Measurements from ENCODE around the gene NLRC4.
"Not testable (repeated sequence)": the region's sequence is repeated elsewhere in the genome, so short reads cannot be mapped to it uniquely, and the experiment has no call there.

Gene NLRC4

GRCh38 chr2:32264422-32265105, at the start of gene NLRC4:
Gene NLRC4, minus strand, starts transcription at chr2:32264886. Its CDS starts 8,111 bp downstream, at chr2:32256775.
- Mint-ChIP-seq H3K27ac (peak within 1 kb of the TSS; percentile 95), H3K4me3 (peak within 1 kb of the TSS; percentile 78 to 80), H3K36me3 (no peaks in the 10 kb centered on the region), H3K4me1 (peaks cover 16 to 35% of the 10 kb centered on the region in 2 donors), H3K27me3 (no peaks in the 10 kb centered on the region), H3K9me3 (no peaks in the 10 kb centered on the region)
- no peak for DNase-seq
- ATAC-seq (replicated peaks), result peak; percentile 98

GRCh38 chr2:32310577-32310976, 45.9 kb upstream of the NLRC4 start:
- no peaks in the 10 kb centered on the region for H3K36me3 Mint-ChIP-seq
- no peak overlapping the region for H3K27ac Mint-ChIP-seq
- no peaks in the 10 kb centered on the region for H3K27me3 Mint-ChIP-seq
- no peak for ATAC-seq (replicated peaks)
- DNase-seq, result no peak
- no peak overlapping the region for H3K4me3 Mint-ChIP-seq
- H3K9me3 Mint-ChIP-seq, result no peaks in the 10 kb centered on the region
- H3K4me1 Mint-ChIP-seq, result no peaks in the 10 kb centered on the region

- peaks cover 19% of the 10 kb centered on the region in 2 donors for H3K36me3 Mint-ChIP-seq
- not testable (repeated sequence) for H3K27me3 Mint-ChIP-seq; DNase-seq; H3K9me3 Mint-ChIP-seq; ATAC-seq (replicated peaks); H3K4me3 Mint-ChIP-seq; H3K27ac Mint-ChIP-seq; H3K4me1 Mint-ChIP-seq
Measured at GRCh38 chr2:32293966-32294562, 29.4 kb upstream of the NLRC4 start.

GRCh38 chr2:32293493-32293892, 28.8 kb upstream of the NLRC4 start:
- not testable (repeated sequence) for H3K4me1 Mint-ChIP-seq; H3K27me3 Mint-ChIP-seq; H3K27ac Mint-ChIP-seq; DNase-seq; H3K9me3 Mint-ChIP-seq; ATAC-seq (replicated peaks); H3K4me3 Mint-ChIP-seq
- H3K36me3 Mint-ChIP-seq, result peaks cover 19% of the 10 kb centered on the region in 2 donors

- ATAC-seq (replicated peaks) (no peak), DNase-seq (no peak)
- H3K4me3 Mint-ChIP-seq, result no peak overlapping the region
- no peaks in the 10 kb centered on the region for H3K27me3 Mint-ChIP-seq
- peaks cover 6 to 13% of the 10 kb centered on the region in 2 donors for H3K4me1 Mint-ChIP-seq
- peaks cover 15 to 17% of the 10 kb centered on the region in 2 donors for H3K36me3 Mint-ChIP-seq
- H3K9me3 Mint-ChIP-seq, result no peaks in the 10 kb centered on the region
- H3K27ac Mint-ChIP-seq, result no peak overlapping the region
Measured at GRCh38 chr2:32291746-32292145, 27.1 kb upstream of the NLRC4 start.

- no peak for DNase-seq
- ATAC-seq (replicated peaks), result no peak
- H3K4me1 Mint-ChIP-seq, result peaks cover 5 to 17% of the 10 kb centered on the region in 2 donors
- no peaks in the 10 kb centered on the region for H3K27me3 Mint-ChIP-seq
- no peak overlapping the region for H3K4me3 Mint-ChIP-seq
- no peaks in the 10 kb centered on the region for H3K9me3 Mint-ChIP-seq
- H3K36me3 Mint-ChIP-seq, result peaks cover 12 to 13% of the 10 kb centered on the region in 2 donors
- H3K27ac Mint-ChIP-seq, result no peak overlapping the region
Measured at GRCh38 chr2:32290000-32290339, 25.3 kb upstream of the NLRC4 start.

- Mint-ChIP-seq H3K4me3 (no peak overlapping the region), H3K27me3 (no peaks in the 10 kb centered on the region), H3K36me3 (peaks cover 14 to 18% of the 10 kb centered on the region in 2 donors), H3K9me3 (no peaks in the 10 kb centered on the region), H3K4me1 (peaks cover 11 to 23% of the 10 kb centered on the region in 2 donors), H3K27ac (peak overlapping the region; percentile 47)
- no peak for DNase-seq
- ATAC-seq (replicated peaks), result no peak
Measured at GRCh38 chr2:32289165-32289999, 24.7 kb upstream of the NLRC4 start.

GRCh38 chr2:32284321-32284720, 19.6 kb upstream of the NLRC4 start:
- Mint-ChIP-seq H3K9me3 (no peaks in the 10 kb centered on the region), H3K27ac (no peak overlapping the region), H3K36me3 (peaks cover 20 to 26% of the 10 kb centered on the region in 2 donors), H3K27me3 (no peaks in the 10 kb centered on the region), H3K4me3 (no peak overlapping the region), H3K4me1 (peaks cover 16 to 33% of the 10 kb centered on the region in 2 donors)
- DNase-seq (no peak), ATAC-seq (replicated peaks) (peak; percentile 82 to 91)

- Mint-ChIP-seq H3K27ac (peak overlapping the region; percentile 97), H3K9me3 (no peaks in the 10 kb centered on the region), H3K4me3 (peak overlapping the region; percentile 90 to 96), H3K4me1 (peaks cover 7 to 16% of the 10 kb centered on the region in 2 donors), H3K27me3 (peaks cover 0 to 7% of the 10 kb centered on the region in 2 donors), H3K36me3 (peaks cover 11 to 13% of the 10 kb centered on the region in 2 donors)
- no peak for DNase-seq
- no peak for ATAC-seq (replicated peaks)
Measured at GRCh38 chr2:32278478-32278853, 13.8 kb upstream of the NLRC4 start.

- Mint-ChIP-seq H3K36me3 (peaks cover 6 to 9% of the 10 kb centered on the region in 2 donors), H3K27me3 (peaks cover 0 to 7% of the 10 kb centered on the region in 2 donors), H3K4me1 (peaks cover 4 to 11% of the 10 kb centered on the region in 2 donors), H3K4me3 (peak within 1 kb of the TSS; percentile 90 to 96), H3K27ac (peak within 1 kb of the TSS; percentile 97), H3K9me3 (no peaks in the 10 kb centered on the region)
- ATAC-seq (replicated peaks) (peak; percentile 98 to 99), DNase-seq (peak; percentile 88)
Measured at GRCh38 chr2:32277674-32278477, 13.2 kb upstream of the NLRC4 start, which contains the start of gene YIPF4. Gene YIPF4, plus strand, starts transcription at chr2:32277904. Its CDS starts 252 bp downstream, at chr2:32278156.

- Mint-ChIP-seq H3K4me1 (peaks cover 4 to 11% of the 10 kb centered on the region in 2 donors), H3K36me3 (peaks cover 6 to 8% of the 10 kb centered on the region in 2 donors), H3K9me3 (no peaks in the 10 kb centered on the region), H3K27ac (peak overlapping the region; percentile 97), H3K4me3 (peak overlapping the region; percentile 90 to 96), H3K27me3 (peaks cover 0 to 7% of the 10 kb centered on the region in 2 donors)
- ATAC-seq (replicated peaks) (no peak), DNase-seq (no peak)
Measured at GRCh38 chr2:32277363-32277673, 12.6 kb upstream of the NLRC4 start.

- ATAC-seq (replicated peaks); H3K9me3 Mint-ChIP-seq; H3K36me3 Mint-ChIP-seq; DNase-seq; H3K27ac Mint-ChIP-seq; H3K27me3 Mint-ChIP-seq; H3K4me3 Mint-ChIP-seq: not testable (repeated sequence)
- H3K4me1 Mint-ChIP-seq, result peaks cover 4 to 11% of the 10 kb centered on the region in 2 donors
Measured at GRCh38 chr2:32275790-32276189, 11.1 kb upstream of the NLRC4 start.

- no peaks in the 10 kb centered on the region for H3K36me3 Mint-ChIP-seq
- ATAC-seq (replicated peaks) (no peak), DNase-seq (no peak)
- H3K4me3 Mint-ChIP-seq, result no peak overlapping the region
- peaks cover 4 to 11% of the 10 kb centered on the region in 2 donors for H3K4me1 Mint-ChIP-seq
- no peaks in the 10 kb centered on the region for H3K9me3 Mint-ChIP-seq
- H3K27me3 Mint-ChIP-seq, result peaks cover 0 to 7% of the 10 kb centered on the region in 2 donors
- no peak overlapping the region for H3K27ac Mint-ChIP-seq
Measured at GRCh38 chr2:32274289-32274688, 9.6 kb upstream of the NLRC4 start.

GRCh38 chr2:32272279-32272678, 7.6 kb upstream of the NLRC4 start:
- no peaks in the 10 kb centered on the region for H3K36me3 Mint-ChIP-seq
- H3K4me1 Mint-ChIP-seq, result peaks cover 0 to 1% of the 10 kb centered on the region in 2 donors
- H3K27me3 Mint-ChIP-seq, result peaks cover 0 to 7% of the 10 kb centered on the region in 2 donors
- H3K4me3 Mint-ChIP-seq, result no peak overlapping the region
- DNase-seq (no peak), ATAC-seq (replicated peaks) (no peak)
- no peak overlapping the region for H3K27ac Mint-ChIP-seq
- H3K9me3 Mint-ChIP-seq, result no peaks in the 10 kb centered on the region
